GM19452 (cell line): ENCODE measurements around the gene SRRD.
"Not testable (repeated sequence)": the region's sequence is repeated elsewhere in the genome, so short reads cannot be mapped to it uniquely, and the experiment has no call there.

ENCODE experiments used
- ATAC-seq: cut with Tn5 transposase; IDR thresholded peaks from one replicate; pipeline ENCODE4 v1.9.1; 2021; ENCODE audit not compliant: unreplicated experiment

The SRRD gene

DNA sequence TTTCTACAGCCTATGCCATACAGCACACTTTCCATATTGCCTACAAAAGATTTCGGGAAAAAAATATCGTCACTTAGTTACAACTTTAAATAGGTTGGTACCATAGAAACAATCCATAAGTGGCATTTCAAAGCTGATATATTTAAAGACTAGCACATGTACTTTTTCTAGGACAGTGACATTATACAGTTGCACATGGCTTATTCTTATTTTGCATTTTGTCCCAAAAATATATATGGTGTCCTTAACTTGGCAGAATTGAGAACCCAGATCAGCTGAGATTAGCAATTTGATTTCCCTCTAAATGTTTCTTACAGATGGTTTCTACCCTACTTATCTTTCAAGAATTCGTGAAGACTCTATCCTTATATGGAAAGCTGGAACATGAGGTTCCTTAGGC is 32.3 kb downstream of the SRRD start:
- ATAC-seq: no peak

DNA sequence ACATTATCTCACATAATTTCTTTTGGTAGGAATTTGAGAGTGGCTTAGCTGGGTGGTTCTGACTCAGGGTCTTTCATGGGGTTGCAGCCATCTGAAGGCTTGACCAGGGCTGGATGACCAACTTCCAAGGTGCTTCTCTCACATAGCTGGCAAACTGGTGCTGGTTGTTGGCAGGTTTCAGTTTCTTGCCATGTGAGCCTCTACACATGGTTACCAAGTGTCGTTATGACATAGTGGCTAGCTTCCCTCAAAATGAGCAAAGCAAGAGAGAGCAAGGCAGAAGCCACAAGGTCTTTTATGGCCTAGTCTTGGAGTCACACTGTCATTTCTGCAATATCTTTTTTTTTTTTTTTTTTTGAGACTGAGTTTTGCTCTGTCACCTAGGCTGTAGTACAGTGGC is 32.8 kb downstream of the SRRD start:
- ATAC-seq: no peak

DNA sequence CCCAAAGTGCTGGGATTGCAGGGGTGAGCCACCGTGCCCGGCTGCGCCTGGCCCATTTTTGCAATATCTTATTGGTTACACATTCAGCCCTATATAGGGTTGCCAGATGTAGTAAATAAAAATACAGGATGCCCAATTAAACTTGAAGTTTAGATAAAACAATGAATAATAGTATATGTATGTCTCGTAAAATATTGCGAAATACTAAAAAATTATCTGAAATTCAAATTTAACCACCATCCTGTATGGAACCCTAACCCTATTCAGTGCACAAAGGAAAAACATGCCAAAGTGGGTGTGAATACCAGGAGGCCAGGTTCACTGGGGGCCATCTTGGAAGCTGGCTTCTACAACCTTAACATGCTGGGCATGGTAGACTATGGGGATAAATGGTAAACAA is 33.8 kb downstream of the SRRD start:
- no peak for ATAC-seq

DNA sequence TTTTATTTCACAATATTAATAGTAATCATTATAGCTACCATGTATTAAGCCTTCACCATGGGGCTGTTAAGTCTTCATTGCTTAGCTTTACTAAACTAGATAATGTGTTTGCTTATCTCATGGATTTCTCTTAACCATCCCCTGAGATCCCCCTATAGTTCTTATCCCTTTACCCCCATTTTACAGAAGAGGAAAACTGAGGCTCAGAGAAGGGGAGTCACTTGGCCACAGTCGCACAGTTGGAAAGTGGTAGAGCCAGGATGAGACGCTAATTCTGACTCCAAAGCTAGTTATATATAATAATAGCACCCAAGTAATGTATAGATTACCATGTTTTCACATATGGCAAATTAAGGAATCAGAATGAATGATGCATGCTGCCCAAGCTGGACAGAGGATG is 38.3 kb downstream of the SRRD start:
- no peak for ATAC-seq

DNA sequence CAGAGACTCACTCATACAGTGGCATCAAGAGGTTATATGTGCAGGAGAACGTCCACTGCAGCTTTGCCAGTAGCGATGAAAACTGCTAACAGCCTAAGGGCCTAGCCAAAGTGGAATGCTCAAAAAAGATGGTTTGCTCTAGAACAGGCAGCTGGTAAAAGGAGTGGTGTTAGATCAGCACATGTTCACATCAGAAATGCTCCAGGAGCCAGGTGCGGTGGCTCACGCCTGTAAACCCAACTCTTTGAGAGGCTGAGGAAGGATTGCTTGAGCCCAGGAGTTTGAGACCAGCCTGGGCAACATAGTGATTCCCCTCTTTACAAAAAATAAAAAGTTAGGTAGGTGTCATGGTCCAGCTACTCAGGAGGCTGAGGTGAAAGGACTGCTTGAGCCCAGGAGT is 38.9 kb downstream of the SRRD start:
- no peak for ATAC-seq

DNA sequence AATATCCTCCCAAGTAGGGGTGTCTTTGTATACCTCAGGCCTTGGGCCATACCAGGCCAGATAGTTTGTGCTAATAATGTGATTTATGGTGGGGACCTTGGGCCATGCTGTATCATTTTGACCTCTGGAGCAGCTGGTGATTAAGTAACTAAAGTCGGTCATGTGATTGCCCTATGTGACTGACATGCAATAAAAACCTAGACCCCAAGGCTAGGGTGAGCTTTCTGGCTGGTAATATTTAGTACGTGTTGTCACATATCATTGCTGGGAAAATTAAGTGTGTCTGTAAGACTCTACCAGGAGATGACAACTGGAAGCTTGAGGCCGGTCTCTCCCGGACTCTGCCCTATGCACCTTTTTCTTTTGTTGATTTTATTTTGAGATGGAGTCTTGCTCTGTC is 41.2 kb downstream of the SRRD start:
- no peak for ATAC-seq

DNA sequence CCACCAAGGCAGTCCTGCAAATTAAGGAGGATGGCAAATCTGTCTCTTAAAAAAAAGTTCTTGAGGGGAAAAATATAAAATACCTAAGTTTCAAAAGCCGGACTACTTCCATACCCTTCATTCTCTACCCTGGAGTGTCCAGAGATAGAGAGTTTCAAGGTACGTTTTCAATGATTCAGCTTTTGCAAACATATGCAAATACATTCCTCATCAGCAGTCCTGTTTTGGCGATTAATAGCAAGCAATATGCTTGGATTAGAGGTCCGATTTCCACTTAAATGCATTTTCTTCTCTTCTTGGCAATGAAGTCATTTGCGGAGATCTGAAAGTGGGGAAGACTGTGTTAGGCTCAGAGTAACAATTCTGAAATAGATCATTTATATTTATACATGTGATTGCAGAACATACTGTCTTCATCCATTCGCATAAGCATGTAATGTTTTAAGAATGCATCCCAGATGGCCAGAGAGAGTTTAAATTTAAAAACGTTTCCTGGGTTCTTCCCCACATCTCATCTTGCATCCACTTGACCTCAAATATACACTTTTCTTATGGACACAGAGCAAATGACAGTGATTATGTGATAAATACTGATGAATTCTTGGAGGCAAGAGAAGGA is 42.4 kb downstream of the SRRD start:
- ATAC-seq: no peak

DNA sequence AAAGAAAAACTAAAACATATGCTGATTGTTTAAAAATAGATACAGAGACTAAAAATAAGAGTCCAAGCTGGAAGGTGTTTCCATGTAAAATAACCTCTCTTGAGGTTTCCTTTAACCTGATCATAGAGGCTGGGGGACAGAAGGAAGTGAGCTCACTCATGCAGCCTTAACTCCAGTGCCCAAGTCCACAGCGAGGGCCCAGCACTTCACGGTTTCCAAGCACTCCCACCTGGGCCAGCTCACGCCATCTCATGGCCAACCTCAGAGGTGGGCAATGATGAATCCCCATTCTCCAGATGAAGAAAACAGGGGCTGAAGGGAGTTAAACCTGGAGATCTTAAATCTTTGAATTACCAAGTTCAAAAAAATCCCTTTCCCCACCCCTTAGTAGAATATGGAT is 43.5 kb downstream of the SRRD start:
- ATAC-seq: no peak

DNA sequence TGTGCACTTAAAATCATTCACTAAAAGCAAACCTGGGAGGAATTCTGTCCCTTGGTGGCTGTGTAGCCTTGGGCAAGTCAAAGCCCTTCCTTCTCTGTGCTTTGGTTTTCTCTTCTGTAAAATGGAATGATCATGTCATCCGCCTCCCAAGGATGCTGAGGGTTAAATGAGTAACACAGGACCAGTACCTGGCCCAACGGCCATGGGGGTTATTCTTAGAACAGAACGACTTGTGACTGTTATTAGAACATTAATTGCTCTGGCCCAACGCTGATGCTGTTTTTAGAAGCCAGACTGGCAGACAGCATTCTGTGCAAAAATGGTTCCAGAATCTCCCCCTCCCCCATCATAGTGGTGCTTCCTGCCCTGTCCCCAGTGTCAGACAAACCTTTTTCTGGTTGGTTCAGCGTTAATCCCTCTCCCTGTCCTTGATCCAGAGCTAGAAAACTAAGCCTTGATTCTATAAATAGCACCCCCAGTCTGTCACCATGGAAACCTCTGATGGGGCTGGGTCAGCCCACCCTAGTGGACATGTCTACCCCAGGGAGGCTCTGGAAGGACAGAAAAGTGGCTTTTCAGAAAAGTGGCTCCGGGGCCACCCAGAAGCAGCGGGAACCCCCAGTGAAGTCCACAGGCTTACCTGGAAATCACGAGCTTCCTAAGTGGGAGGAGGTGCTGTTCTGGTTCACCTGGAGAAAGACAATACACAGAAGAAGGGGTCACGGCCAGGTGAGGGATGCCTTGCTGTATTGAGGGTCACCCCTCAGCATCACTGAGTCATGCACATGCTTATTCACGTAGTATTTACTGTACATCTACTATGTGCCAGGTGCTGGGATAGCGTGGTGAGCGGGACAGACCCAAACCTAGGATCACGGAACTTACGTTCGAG is 44.1 kb downstream of the SRRD start:
- no peak for ATAC-seq

DNA sequence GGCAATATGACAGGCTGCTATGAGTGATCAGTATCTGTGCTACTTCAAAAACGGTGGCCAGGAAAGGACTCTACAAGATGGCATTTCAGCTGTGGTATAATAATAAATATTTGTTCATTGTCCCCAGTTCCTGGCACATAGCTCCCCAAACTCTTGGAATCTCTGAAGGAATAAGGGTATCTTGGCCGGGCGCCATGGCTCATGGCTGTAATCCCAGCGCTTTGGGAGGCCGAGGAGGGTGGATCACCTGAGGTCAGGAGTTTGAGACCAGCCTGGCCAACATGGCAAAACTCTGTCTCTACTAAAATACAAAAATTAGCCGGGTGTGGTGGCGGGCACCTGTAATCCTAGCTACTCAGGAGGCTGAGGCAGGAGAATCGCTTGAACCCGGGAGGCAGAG is 44.8 kb downstream of the SRRD start:
- ATAC-seq: not testable (repeated sequence)

DNA sequence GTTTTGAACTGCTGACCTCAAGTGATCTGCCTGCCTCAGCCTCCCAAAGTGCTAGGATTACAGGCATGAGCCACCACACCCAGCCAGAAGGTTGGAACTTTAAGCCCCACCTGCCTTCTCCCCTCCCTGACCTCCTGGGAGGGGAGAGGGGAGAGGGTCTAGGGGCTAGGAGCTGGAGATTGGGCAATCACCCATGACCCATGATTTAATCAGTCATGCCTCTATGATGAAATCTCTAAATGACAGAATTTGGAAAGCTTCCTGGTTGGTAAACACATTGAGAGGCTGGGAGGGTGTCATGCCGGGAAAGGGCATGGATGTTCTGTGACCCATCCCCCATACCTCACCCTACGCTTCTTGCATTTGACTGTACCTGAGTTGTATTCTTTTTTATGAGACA is 45.7 kb downstream of the SRRD start:
- no peak for ATAC-seq

DNA sequence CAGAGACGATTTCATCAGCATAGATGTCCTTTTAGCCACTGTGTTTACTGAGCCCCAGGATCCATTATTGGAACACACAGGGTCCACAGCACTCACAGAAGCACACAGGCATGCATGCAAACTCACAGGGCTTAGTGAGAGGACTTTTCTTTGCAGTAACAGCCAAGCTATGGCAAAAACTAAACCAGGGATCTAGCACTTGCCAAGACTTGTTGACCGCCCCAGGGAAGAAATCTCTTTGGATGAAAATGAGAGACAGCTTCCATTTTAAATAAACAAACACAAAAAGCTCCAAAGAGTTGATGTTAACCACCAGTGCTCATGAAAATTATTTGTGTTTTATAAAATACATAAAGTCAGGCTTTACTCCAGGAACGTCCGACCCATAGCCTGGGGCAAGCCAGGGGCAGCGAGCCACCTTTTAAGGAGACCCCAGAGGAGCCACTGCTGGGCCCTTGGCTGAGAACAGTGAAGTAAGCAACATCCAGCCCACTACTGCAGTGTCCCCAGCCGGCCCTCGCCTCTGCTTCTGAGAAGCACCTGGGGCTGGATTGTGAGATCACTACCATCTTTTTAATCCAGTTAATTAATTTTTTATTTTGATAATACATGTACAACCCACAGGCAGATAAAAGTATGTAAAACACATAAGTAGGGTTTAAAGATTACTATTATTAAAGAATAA is 50.6 kb downstream of the SRRD start:
- no peak for ATAC-seq

DNA sequence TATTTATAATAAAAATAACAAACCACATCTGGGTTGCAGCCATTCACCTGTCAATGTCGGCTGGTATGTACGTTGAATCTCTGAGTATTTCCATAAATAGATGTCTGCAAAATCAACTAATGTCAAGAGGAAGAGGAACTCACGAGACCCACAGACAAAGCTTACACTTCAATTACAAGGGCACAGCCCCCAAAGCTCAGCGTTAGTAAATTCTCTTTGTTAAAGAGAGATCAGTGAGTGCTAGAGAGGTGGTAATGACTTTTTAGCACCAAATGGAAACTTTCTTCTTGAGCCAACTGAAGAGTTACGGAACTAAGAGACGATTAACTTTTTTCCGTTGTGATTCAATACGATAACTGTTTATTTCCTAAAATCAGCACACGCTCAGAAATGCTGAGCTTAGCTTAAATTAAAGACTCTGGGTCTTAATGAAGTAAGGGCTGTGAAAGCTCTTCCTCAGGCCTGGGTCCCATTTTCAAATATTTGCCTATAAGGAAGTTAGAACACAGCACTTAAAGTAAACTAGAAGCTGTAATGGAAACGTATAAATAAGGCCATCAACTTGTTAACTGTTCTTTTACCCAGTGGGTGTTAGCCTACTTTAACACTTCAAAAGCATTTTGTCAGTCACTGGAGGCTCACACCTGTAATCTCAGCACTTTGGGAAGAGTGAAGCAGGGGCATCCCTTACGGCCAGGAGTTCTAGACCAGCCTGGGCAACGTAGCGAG is 51.4 kb downstream of the SRRD start:
- ATAC-seq: no peak

DNA sequence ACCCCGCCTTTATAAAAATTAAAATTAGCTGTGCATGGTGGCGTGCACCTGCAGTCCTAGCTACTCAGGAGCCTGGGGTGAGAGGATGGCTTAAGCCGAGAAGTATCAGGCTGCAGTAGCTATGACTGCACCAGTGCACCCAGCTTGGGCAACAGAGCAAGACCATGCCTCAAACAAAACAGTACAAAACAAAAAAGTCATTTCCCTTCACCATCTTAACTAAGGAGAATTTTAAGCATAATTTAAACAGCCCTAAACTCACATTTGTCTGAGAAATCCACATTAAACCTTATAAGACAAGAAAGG is 51.9 kb downstream of the SRRD start:
- ATAC-seq: no peak

DNA sequence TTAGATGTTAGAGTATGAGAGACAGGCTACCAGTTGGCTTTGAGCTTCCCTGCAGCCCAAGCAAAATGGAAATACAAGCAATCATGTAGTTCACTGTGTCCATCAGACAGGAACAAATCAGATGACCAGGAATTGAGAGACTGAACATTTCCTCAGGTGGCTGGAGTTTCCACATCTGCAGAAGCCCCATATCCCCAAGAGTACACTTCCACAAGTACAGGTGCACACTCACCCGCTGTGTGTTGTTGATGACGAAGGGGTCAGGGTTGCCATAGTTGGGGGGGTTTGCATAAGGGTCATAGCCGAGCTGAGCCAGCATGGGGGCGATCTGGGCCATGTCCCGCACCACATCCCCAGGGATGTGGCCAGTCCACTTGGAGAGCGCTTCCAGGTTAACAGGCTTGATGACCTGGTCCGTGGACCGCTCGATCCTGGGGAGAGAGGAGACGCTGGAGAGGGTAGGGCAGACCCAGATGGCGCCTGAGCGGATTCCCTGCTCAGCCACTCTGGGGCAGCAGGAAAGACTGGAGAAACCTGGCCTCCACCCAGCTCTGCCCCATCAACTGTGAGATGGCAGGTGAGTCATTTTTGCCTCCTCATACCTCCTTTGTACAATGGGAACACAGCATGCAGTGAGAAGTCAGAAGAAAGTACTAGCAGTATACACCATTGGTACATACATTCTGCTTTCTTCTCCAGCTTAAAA is 52.5 kb downstream of the SRRD start:
- no peak for ATAC-seq

DNA sequence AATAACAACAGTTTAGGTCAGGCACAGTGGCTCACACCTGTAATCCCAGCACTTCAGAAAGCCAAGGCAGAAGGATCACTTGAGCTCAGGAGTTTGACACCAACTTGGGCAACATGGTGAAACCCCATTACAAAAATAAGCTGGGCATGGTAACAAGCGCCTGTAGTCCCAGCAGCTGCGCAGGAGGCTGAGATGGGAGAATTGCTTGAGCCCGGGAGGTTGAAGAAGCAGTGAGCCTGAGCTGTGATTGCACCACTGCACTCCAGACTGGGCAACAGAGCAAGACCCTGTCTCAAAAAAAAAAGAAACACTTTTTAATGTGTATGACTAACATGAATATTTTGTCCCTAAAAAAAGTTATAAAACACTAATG is 53.1 kb downstream of the SRRD start:
- no peak for ATAC-seq

DNA sequence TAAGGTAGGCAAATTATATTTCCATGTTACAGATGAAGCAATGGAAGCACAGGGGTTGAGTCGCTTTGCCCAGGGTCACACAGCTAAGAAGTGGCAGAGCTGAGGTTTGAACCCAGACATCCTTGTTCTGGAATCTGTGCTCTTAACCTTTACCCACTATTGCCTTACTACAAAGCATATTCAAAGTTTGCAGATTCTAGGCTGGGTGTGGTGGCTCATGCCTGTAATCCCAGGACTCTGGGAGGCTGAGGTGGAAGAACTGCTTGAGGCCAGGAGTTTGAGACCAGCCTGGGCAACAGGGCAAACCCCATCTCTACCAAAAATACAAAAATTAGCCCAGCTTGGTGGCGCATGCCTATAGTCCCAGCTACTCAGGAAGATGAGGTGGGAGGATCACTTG is 56.4 kb downstream of the SRRD start:
- no peak for ATAC-seq

DNA sequence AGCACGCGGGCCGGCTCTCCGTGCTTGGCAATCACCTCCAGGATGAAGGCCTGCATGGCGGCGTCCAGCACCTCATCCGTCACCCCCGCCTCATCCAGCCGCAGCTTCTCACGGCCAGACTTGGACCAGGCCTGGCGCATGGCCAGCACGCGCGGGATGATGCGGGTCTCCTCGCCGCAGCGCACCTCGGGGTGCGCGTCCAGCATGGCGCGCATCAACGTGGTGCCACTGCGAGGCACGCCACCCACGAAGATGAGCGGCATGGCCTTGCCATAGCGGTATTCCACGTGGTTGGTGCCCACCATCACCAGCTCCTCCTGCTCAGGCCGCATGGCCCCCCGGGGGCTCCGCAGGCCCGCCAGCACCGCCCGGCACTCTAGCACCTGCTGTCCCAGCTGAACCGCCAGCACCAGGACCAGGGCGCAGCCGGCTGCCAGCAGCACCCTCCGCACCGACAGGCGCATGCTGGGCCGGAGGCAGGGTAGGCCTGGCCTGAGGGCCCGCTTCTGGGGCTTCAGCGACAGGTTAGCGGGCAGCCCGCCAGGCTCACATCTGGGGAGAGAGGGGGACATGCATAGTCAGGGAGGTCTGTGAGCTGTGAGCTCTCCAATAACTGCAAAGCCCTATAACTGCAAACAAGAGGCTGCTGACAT is 57.6 kb downstream of the SRRD start:
- no peak for ATAC-seq

DNA sequence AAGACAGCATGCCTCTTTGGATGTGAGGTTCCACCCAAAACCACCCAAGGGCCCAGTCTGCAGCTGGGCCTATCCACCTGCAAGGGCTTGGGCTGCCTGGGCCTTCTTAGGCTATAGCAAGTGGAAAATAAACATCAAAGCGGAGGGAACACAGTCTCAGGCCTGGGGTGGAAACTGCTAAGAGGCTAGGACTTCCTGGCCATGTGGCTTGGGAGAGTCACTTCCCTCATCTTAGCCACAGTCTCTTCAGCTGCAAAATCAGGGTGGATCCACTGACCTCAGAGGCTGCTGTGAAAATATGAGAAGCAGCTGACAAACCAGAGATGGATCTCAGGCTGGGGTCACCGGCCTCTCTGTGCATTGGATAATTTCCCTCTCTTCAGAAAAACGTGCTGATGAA is 59.2 kb downstream of the SRRD start:
- no peak for ATAC-seq
